Panc1 (cell line): Measurements from ENCODE around the gene RNASE12. TPM values are rescaled to one million over a fixed set of nuclear protein-coding genes. Genes with fewer than 3 reads are reported as not detected.

ENCODE experiments used
- ATAC-seq: fragments of 200-7000 bp; cut with Tn5 transposase; 2 replicates; pipeline ENCODE4 v1.9.1; 2020; ENCODE audit warnings: mild to moderate bottlenecking, moderate library complexity
- BruUV-seq: library from RNA; stranded (reverse); fragments of 400-500 nt; replicated peaks from 2 replicates; lab custom pipeline; 2021; lab: Mats Ljungman, UMichigan
- CTCF ChIA-PET: fragments of 300-600 bp; sonication (Branson Sonifier 250); formaldehyde crosslinking; loops from one replicate; lab custom pipeline; 2022; ENCODE audit warnings: antibody characterized with exemption; lab: Charles Lee
- POLR2A ChIA-PET: fragments of 300-600 bp; sonication (Branson Sonifier 250); formaldehyde crosslinking; loops from one replicate; lab custom pipeline; 2022; ENCODE audit warnings: antibody characterized with exemption; lab: Charles Lee
- DNase-seq: peaks from one replicate; pipeline ENCODE4 v3.0.0-alpha.2; 2010; ENCODE audit warnings: low read depth, low spot score
- H3K27ac ChIP-seq: 2 replicates; pipeline ENCODE4 v1.5.1; 2011; ENCODE audit warnings: mild to moderate bottlenecking, low read length, inconsistent platforms
- H3K27me3 ChIP-seq: fragments of 200-500 bp; sonication (Bioruptor generic); 2 replicates; pipeline ENCODE4 v1.6.0; 2014; ENCODE audit warnings: low read length, inconsistent platforms; ENCODE audit not compliant: control insufficient read depth, insufficient read depth
- H3K36me3 ChIP-seq: fragments of 200-500 bp; sonication (Bioruptor generic); 2 replicates; pipeline ENCODE4 v1.5.1; 2014; ENCODE audit warnings: inconsistent platforms, mild to moderate bottlenecking, low read length, moderate library complexity; ENCODE audit not compliant: control insufficient read depth, insufficient read depth
- H3K4me1 ChIP-seq: 2 replicates; pipeline ENCODE4 v1.5.1; 2011; ENCODE audit warnings: inconsistent platforms, mild to moderate bottlenecking, low read length, moderate library complexity; ENCODE audit not compliant: control insufficient read depth, insufficient read depth
- H3K4me3 ChIP-seq, 2 experiments: 2 replicates each; pipeline ENCODE4 v1.5.1; 2011 to 2012; ENCODE audit warnings: low read depth in 2 of 2, low read length in 2 of 2, mild to moderate bottlenecking in 2 of 2, inconsistent platforms in 1 of 2, moderate library complexity in 1 of 2
- H3K9me3 ChIP-seq: fragments of 200-500 bp; sonication (Bioruptor generic); 2 replicates; pipeline ENCODE4 v1.5.1; 2014; ENCODE audit warnings: low read depth, mild to moderate bottlenecking, inconsistent platforms, low read length, moderate library complexity; ENCODE audit not compliant: control insufficient read depth, insufficient read depth
- POLR2AphosphoS5 ChIP-seq: IDR thresholded peaks from 2 replicates; pipeline ENCODE4 v1.6.1; 2012; ENCODE audit warnings: mild to moderate bottlenecking, low read depth, low read length, moderate library complexity
- SIN3A ChIP-seq: IDR thresholded peaks from 2 replicates; pipeline ENCODE4 v1.6.1; 2012; ENCODE audit warnings: low read depth, mild to moderate bottlenecking, low read length, moderate library complexity, borderline replicate concordance; ENCODE audit not compliant: insufficient read depth
- TCF7L2 ChIP-seq: IDR thresholded peaks from 2 replicates; pipeline ENCODE4 v1.6.1; 2011; ENCODE audit warnings: mild to moderate bottlenecking, low read depth, low read length, inconsistent platforms
- in situ Hi-C: cut with HindIII; loops from 2 replicates; pipeline ENCODE4 v1.10.0; 2016; ENCODE audit warnings: low sequenced_read_pairs, low pct_unique_long_range_greater_than_20kb
- intact Hi-C: fragments of 100-400 bp; cut with micrococcal nuclease; formaldehyde crosslinking; loops from one replicate; pipeline ENCODE4 v1.10.0; 2022; ENCODE audit not compliant: unreplicated experiment
- total RNA-seq: library from RNA; stranded (reverse); gene quantifications from one replicate; pipeline ENCODE4 v1.2.1, GENCODE V29; 2021; ENCODE audit not compliant: unreplicated experiment
- TF ChIP-seq, protein P1 (sequence below): fragments of 450-650 bp; IDR thresholded peaks from 2 replicates; pipeline ENCODE4 v1.5.1; 2017; ENCODE audit warnings: mild to moderate bottlenecking
- TF ChIP-seq, protein P2 (sequence below), 2 experiments: IDR thresholded peaks; 2 replicates each; pipeline ENCODE4 v1.6.1; 2011 to 2012; ENCODE audit warnings: low read depth in 2 of 2, control low read depth in 1 of 2, low read length in 1 of 2, mild to moderate bottlenecking in 1 of 2, moderate library complexity in 1 of 2; ENCODE audit not compliant: insufficient read depth in 1 of 2

The RNASE12 gene
- total RNA-seq, 1 experiment from 2014 or later: not detected

GRCh38 chr14:20546877-20547276, 44.3 kb downstream of the RNASE12 start:
- H3K27ac ChIP-seq: no peak overlapping the region
- H3K4me3 ChIP-seq: no peak overlapping the region
- in situ Hi-C loops: no loop called here
- H3K27me3 ChIP-seq: 0 out of 2 replicates have a peak, but pooled peaks cover 5% of the 10 kb centered on the region
- POLR2A ChIA-PET: no interaction called here
- no TSS peak for BruUV-seq
- CTCF ChIA-PET: no interaction called here
- no peaks in the 10 kb centered on the region for H3K9me3 ChIP-seq
- DNase-seq (no peak), ATAC-seq (no peak)
- no peak for TF ChIP-seq TCF7L2
- TF ChIP-seq, protein P1, sequence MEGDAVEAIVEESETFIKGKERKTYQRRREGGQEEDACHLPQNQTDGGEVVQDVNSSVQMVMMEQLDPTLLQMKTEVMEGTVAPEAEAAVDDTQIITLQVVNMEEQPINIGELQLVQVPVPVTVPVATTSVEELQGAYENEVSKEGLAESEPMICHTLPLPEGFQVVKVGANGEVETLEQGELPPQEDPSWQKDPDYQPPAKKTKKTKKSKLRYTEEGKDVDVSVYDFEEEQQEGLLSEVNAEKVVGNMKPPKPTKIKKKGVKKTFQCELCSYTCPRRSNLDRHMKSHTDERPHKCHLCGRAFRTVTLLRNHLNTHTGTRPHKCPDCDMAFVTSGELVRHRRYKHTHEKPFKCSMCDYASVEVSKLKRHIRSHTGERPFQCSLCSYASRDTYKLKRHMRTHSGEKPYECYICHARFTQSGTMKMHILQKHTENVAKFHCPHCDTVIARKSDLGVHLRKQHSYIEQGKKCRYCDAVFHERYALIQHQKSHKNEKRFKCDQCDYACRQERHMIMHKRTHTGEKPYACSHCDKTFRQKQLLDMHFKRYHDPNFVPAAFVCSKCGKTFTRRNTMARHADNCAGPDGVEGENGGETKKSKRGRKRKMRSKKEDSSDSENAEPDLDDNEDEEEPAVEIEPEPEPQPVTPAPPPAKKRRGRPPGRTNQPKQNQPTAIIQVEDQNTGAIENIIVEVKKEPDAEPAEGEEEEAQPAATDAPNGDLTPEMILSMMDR: no peak
- no peak for TF ChIP-seq POLR2AphosphoS5
- TF ChIP-seq, protein P2, sequence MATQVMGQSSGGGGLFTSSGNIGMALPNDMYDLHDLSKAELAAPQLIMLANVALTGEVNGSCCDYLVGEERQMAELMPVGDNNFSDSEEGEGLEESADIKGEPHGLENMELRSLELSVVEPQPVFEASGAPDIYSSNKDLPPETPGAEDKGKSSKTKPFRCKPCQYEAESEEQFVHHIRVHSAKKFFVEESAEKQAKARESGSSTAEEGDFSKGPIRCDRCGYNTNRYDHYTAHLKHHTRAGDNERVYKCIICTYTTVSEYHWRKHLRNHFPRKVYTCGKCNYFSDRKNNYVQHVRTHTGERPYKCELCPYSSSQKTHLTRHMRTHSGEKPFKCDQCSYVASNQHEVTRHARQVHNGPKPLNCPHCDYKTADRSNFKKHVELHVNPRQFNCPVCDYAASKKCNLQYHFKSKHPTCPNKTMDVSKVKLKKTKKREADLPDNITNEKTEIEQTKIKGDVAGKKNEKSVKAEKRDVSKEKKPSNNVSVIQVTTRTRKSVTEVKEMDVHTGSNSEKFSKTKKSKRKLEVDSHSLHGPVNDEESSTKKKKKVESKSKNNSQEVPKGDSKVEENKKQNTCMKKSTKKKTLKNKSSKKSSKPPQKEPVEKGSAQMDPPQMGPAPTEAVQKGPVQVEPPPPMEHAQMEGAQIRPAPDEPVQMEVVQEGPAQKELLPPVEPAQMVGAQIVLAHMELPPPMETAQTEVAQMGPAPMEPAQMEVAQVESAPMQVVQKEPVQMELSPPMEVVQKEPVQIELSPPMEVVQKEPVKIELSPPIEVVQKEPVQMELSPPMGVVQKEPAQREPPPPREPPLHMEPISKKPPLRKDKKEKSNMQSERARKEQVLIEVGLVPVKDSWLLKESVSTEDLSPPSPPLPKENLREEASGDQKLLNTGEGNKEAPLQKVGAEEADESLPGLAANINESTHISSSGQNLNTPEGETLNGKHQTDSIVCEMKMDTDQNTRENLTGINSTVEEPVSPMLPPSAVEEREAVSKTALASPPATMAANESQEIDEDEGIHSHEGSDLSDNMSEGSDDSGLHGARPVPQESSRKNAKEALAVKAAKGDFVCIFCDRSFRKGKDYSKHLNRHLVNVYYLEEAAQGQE (IDR thresholded peaks at IDR 0.05; ENCODE audit: insufficient read depth in 1 of 2, low read depth in 2 of 2, low read length in 1 of 2): no peak
- no peak for TF ChIP-seq SIN3A
- no peaks in the 10 kb centered on the region for H3K4me1 ChIP-seq
- intact Hi-C loops: no loop called here
- no peaks in the 10 kb centered on the region for H3K36me3 ChIP-seq

Other genes starting within 250 kb of the RNASE12 start
- 26.6 TPM for gene PARP2, start 247.7 kb downstream of the RNASE12 start, total RNA-seq
- gene TEP1, start 177.9 kb downstream of the RNASE12 start, total RNA-seq: 17.1 TPM
- not detected for gene KLHL33, start 155.2 kb downstream of the RNASE12 start, total RNA-seq
- 26.6 TPM for gene OSGEP, start 136.6 kb downstream of the RNASE12 start, total RNA-seq
- 163 TPM for gene APEX1, start 136.2 kb downstream of the RNASE12 start, total RNA-seq
- gene PIP4P1, start 129.9 kb downstream of the RNASE12 start, total RNA-seq: 34.8 TPM
- 35.1 TPM for gene PNP, start 122.0 kb downstream of the RNASE12 start, total RNA-seq
- 0.64 TPM for gene RNASE10, start 85.8 kb downstream of the RNASE12 start, total RNA-seq
- not detected for gene RNASE9, start 30.3 kb downstream of the RNASE12 start, total RNA-seq
- not detected for gene RNASE11, start 3.4 kb downstream of the RNASE12 start, total RNA-seq
- not detected for gene OR6S1, start 50.3 kb upstream of the RNASE12 start, total RNA-seq
- gene RNASE4, start 93.2 kb upstream of the RNASE12 start, total RNA-seq: 3.3 TPM
- 1.9 TPM for gene ANG, start 97.4 kb upstream of the RNASE12 start, total RNA-seq
- gene EDDM3A, start 154.5 kb upstream of the RNASE12 start, total RNA-seq: not detected
- not detected for gene EDDM3B, start 177.0 kb upstream of the RNASE12 start, total RNA-seq
- gene RNASE6, start 189.9 kb upstream of the RNASE12 start, total RNA-seq: not detected
- 0.69 TPM for gene RNASE1, start 211.5 kb upstream of the RNASE12 start, total RNA-seq